NB4 (cell line): ENCODE data around the gene RAB29.
A peak's percentile ranks its signal among the peaks of the same experiment; 100 is the strongest.

ENCODE experiments used
- DNase-seq: peaks from one replicate; pipeline ENCODE4 v3.0.0; 2010; ENCODE audit warnings: low read depth
- H3K4me3 ChIP-seq: one replicate; pipeline ENCODE4 v1.5.1; 2011; ENCODE audit warnings: mild to moderate bottlenecking, low read depth, low read length, moderate library complexity
- CTCF ChIP-seq: IDR thresholded peaks from one replicate; pipeline ENCODE4 v1.5.1; 2012; ENCODE audit warnings: low read depth, low read length
- MAX ChIP-seq: IDR thresholded peaks from 2 replicates; pipeline ENCODE4 v1.6.1; 2011; ENCODE audit warnings: low read depth, low read length
- MYC ChIP-seq: IDR thresholded peaks from 2 replicates; pipeline ENCODE4 v1.6.1; 2011; ENCODE audit warnings: low read depth, low read length
- POLR2A ChIP-seq: IDR thresholded peaks from 2 replicates; pipeline ENCODE4 v1.6.1; 2011; ENCODE audit warnings: mild to moderate bottlenecking; ENCODE audit not compliant: insufficient read length; ENCODE audit errors: extremely low read depth

RAB29 gene

GRCh38 chr1:205774198-205775014, 876 bp downstream of the RAB29 start:
- H3K4me3 ChIP-seq: peak overlapping the region; percentile 65
- DNase-seq: peak; percentile 25
- TF ChIP-seq POLR2A (no peak), CTCF (no peak), MYC (no peak), MAX (no peak)

DNA sequence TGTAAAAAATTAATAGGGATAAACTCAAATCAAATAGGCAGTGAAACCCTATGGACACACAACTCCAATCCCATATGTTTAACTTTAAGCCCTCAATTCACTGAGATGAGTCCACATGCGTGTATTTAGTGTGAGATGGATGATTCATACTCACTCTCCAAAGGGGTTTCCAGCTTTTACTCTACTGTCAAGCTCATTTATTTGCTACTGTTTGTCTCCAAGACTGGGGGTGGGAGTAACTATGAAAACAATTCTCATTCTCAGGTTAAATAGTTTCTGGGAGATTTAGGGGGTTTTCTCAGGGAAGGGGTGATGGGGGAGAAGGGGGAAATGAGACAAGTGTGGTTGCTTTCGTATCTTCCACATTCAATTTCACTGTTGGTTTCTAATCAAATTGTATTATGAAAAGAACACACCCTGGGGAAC, 2.7 kb downstream of the RAB29 start:
- TF ChIP-seq MAX: no peak
- no peak for TF ChIP-seq CTCF
- TF ChIP-seq MYC: no peak
- TF ChIP-seq POLR2A: no peak
- no peak for DNase-seq
- H3K4me3 ChIP-seq: no peak overlapping the region

DNA sequence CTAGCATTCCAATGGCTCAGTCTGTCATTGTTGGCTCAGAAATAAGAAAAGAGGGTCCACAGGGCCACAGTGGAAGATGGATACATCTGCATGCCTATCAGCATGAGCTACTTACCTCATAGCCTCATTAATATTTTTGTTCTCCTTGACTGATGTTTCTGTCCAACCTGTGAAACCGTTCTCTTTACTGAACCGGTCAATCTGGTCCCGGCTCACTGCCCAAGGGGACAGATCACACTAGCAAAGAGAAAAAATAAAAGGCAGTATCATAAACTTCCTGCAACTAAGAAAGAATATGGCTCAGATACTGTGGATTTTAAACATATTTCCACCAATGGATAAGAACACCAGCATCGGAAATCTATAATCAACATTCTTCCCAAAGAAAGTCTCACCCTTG, 4.7 kb downstream of the RAB29 start:
- no peak for DNase-seq
- no peak for TF ChIP-seq MAX
- no peak for TF ChIP-seq POLR2A
- no peak for TF ChIP-seq MYC
- no peak for TF ChIP-seq CTCF
- no peak overlapping the region for H3K4me3 ChIP-seq

DNA sequence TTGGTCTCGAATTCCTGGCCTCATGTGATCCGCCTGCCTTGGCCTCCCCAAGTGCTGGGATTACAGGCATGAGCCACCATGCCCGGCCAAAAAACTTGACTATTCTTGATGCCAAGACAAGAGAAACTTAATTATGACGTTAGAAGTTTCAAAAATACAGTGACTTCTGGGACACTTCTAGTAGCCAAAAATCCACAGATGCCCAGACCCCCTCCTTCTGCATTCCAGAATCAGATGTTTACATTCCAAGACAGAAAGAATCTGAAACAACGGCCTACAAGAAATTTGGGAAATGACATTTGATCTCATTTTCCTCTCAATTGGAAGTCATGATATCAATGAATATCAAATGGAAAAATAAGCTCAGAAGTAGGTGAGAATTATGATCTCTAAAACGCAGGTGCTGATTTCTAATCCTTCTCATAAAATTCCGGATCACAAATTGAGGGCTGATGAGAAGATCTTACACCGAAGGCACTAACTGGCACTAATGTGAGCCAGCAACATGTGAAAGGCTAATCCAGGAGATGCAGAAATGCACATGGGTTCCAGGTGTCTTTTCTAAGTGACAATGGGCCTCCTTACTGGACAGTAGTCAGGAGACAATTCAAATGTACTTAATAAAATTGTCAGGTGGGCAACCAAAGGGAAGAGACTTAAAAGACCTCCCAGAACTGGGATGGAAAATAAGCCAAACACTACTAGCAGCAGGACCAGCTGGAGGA, 5.5 kb downstream of the RAB29 start:
- DNase-seq: no peak
- no peak for TF ChIP-seq MYC
- no peak for TF ChIP-seq CTCF
- no peak for TF ChIP-seq POLR2A
- no peak for TF ChIP-seq MAX
- no peak overlapping the region for H3K4me3 ChIP-seq

GRCh38 chr1:205767248-205767647, 8.0 kb downstream of the RAB29 start:
- H3K4me3 ChIP-seq: no peak overlapping the region
- no peak for DNase-seq
- TF ChIP-seq MAX (no peak), MYC (no peak), POLR2A (no peak), CTCF (no peak)

GRCh38 chr1:205766570-205766969, 8.7 kb downstream of the RAB29 start:
- no peak overlapping the region for H3K4me3 ChIP-seq
- TF ChIP-seq MYC (no peak), MAX (no peak), POLR2A (no peak), CTCF (no peak)
- DNase-seq: no peak
